ENCODE results near the gene EIF3K. TPM values are rescaled to one million over a fixed set of nuclear protein-coding genes. Genes with fewer than 3 reads are reported as not detected.

The EIF3K gene
- total RNA-seq, 1 donor from 2014 or later = 261 TPM

DNA sequence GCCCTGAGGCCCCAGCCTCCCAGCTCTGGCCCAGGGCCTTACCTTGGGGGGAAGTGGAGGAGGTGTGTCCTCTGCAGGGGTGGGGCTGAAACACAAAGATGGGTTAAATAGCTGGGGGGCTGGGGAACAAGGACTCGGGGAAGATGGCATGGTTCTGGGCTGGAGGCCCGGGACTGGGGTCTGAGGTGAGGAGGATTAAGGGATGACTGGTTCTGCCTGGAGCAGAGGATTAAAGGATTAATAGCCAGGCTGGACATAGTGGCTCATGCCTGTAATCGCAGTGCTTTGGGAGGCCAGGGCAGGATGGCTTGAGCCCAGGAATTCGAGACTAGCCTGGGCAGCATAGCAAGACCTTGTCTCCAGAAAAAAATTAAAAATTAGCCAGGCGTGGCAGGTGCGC, 12.9 kb upstream of the EIF3K start:
- Histone ChIP-seq H2AFZ (replicated peaks) (no peak overlapping the region), H3K9me3 (ENCODE audit: low read depth) (no peaks in the 10 kb centered on the region), H3K4me2 (no peak overlapping the region), H3K4me1 (no peaks in the 10 kb centered on the region), H3K27me3 (no peaks in the 10 kb centered on the region), H3K79me2 (ENCODE audit: low read depth) (no peaks in the 10 kb centered on the region), H3K4me3 (no peak overlapping the region), H3K9ac (no peak overlapping the region), H4K20me1 (ENCODE audit: low read depth) (no peaks in the 10 kb centered on the region), H3K36me3 (no peaks in the 10 kb centered on the region), H3F3A (ENCODE audit: low read depth) (peaks cover 15% of the 10 kb centered on the region), H3K27ac (no peak overlapping the region)
- H3K4me3 Mint-ChIP-seq = no peak overlapping the region
- H3K27ac Mint-ChIP-seq = no peak overlapping the region
- H3K4me1 Mint-ChIP-seq = peaks cover 2% of the 10 kb centered on the region
- TF ChIP-seq, protein P1, sequence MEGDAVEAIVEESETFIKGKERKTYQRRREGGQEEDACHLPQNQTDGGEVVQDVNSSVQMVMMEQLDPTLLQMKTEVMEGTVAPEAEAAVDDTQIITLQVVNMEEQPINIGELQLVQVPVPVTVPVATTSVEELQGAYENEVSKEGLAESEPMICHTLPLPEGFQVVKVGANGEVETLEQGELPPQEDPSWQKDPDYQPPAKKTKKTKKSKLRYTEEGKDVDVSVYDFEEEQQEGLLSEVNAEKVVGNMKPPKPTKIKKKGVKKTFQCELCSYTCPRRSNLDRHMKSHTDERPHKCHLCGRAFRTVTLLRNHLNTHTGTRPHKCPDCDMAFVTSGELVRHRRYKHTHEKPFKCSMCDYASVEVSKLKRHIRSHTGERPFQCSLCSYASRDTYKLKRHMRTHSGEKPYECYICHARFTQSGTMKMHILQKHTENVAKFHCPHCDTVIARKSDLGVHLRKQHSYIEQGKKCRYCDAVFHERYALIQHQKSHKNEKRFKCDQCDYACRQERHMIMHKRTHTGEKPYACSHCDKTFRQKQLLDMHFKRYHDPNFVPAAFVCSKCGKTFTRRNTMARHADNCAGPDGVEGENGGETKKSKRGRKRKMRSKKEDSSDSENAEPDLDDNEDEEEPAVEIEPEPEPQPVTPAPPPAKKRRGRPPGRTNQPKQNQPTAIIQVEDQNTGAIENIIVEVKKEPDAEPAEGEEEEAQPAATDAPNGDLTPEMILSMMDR (IDR thresholded peaks at IDR 0.05) = no peak
- TF ChIP-seq EZH2phosphoT487 (IDR thresholded peaks at IDR 0.05) = no peak
- no peak for TF ChIP-seq EZH2 (IDR thresholded peaks at IDR 0.05)
- peaks cover 10% of the 10 kb centered on the region for H3K27me3 Mint-ChIP-seq (ENCODE audit: insufficient read depth, low read depth)
- H3K36me3 Mint-ChIP-seq = no peaks in the 10 kb centered on the region
- peak; percentile 62 for DNase-seq (ENCODE audit: low spot score)
- H3K9me3 Mint-ChIP-seq = no peaks in the 10 kb centered on the region

DNA sequence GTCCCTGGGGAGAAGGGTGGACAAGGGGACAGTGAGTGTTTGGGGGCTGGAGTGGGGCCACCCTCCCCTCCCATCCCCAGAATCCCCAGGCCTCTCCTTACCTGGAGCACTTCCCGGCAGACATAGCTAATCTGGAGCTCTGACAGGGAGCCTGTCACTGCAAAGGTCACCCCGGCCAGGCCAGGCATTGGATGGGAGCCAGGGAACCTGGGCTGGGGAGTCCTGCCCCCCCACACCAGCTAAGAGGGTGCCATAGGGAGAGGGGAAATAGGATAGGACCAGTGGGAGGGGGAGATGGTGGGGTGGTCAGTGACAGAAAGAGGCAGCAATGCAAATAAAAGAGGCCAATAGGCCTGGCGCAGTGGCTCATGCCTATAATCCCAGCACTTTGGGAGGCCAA, 4.7 kb upstream of the EIF3K start:
- Histone ChIP-seq H3K9ac (no peak overlapping the region), H2AFZ (replicated peaks) (no peak overlapping the region), H3K27ac (no peak overlapping the region), H4K20me1 (ENCODE audit: low read depth) (no peaks in the 10 kb centered on the region), H3K4me1 (peaks cover 6% of the 10 kb centered on the region), H3K36me3 (no peaks in the 10 kb centered on the region), H3K4me3 (no peak overlapping the region), H3K4me2 (no peak overlapping the region), H3K9me3 (ENCODE audit: low read depth) (no peaks in the 10 kb centered on the region), H3K27me3 (no peaks in the 10 kb centered on the region), H3F3A (ENCODE audit: low read depth) (peaks cover 7% of the 10 kb centered on the region), H3K79me2 (ENCODE audit: low read depth) (peaks cover 3% of the 10 kb centered on the region)
- Mint-ChIP-seq H3K27ac (no peak overlapping the region), H3K27me3 (ENCODE audit: insufficient read depth, low read depth) (peaks cover 7% of the 10 kb centered on the region), H3K4me1 (peaks cover 13% of the 10 kb centered on the region), H3K36me3 (peaks cover 2% of the 10 kb centered on the region), H3K4me3 (no peak overlapping the region), H3K9me3 (no peaks in the 10 kb centered on the region)
- TF ChIP-seq EZH2phosphoT487 (IDR thresholded peaks at IDR 0.05) (no peak), EZH2 (IDR thresholded peaks at IDR 0.05) (no peak)
- TF ChIP-seq, protein P1 (IDR thresholded peaks at IDR 0.05) = no peak
- no peak for DNase-seq (ENCODE audit: low spot score)

DNA sequence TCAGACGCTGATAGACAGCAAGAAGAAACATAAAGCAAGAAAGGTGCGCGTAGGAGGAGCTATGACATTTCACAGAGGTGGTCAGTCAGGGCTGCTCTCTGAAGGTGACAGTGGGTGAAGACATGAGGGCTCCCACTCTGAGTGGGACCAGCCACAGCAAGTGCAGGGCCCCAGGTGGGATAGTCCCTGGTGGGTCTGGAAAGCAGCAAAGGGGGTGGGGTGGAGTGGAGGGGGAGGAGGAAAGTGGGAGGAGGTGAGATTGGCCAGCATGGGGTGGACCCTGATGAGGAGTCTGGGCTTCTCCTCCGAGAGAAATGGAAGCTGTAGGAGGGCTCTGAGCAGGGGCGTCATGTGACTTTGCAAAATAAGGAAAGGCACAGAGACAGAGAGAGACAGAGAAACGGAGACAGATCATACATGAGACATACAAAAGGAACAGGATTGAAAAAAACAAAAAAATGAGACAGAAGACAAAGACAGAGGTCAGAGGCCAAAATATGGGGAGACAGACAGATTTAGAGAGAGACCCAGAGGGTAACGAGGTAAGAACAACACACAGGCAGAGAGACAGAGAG, 3.9 kb upstream of the EIF3K start:
- TF ChIP-seq, protein P1 (IDR thresholded peaks at IDR 0.05) = no peak
- TF ChIP-seq EZH2 (IDR thresholded peaks at IDR 0.05) (no peak), EZH2phosphoT487 (IDR thresholded peaks at IDR 0.05) (no peak)
- no peaks in the 10 kb centered on the region for H3K27me3 ChIP-seq
- H3F3A ChIP-seq (ENCODE audit: low read depth) = peaks cover 7% of the 10 kb centered on the region
- no peak overlapping the region for H3K4me3 ChIP-seq
- H3K4me1 Mint-ChIP-seq = peaks cover 19% of the 10 kb centered on the region
- no peaks in the 10 kb centered on the region for H3K36me3 ChIP-seq
- no peaks in the 10 kb centered on the region for H3K9me3 Mint-ChIP-seq
- H3K27ac Mint-ChIP-seq = no peak overlapping the region
- H3K36me3 Mint-ChIP-seq = peaks cover 2% of the 10 kb centered on the region
- no peak overlapping the region for H3K4me2 ChIP-seq
- no peaks in the 10 kb centered on the region for H3K9me3 ChIP-seq (ENCODE audit: low read depth)
- peaks cover 11% of the 10 kb centered on the region for H3K79me2 ChIP-seq (ENCODE audit: low read depth)
- H4K20me1 ChIP-seq (ENCODE audit: low read depth) = peaks cover 6% of the 10 kb centered on the region
- H3K4me1 ChIP-seq = peaks cover 10% of the 10 kb centered on the region
- H3K4me3 Mint-ChIP-seq = peak overlapping the region; percentile 1
- DNase-seq (ENCODE audit: low spot score) = no peak
- no peak overlapping the region for H3K27ac ChIP-seq
- H2AFZ ChIP-seq (replicated peaks) = no peak overlapping the region
- peaks cover 7% of the 10 kb centered on the region for H3K27me3 Mint-ChIP-seq (ENCODE audit: insufficient read depth, low read depth)
- no peak overlapping the region for H3K9ac ChIP-seq
